GM19193 (cell line): ENCODE data around the gene ARFIP2.

ENCODE experiments used
- POLR2A ChIP-seq: IDR thresholded peaks from 4 replicates; pipeline ENCODE4 v1.6.1; 2011; ENCODE audit not compliant: insufficient read depth, insufficient read length; ENCODE audit errors: extremely low read depth

Gene ARFIP2

DNA sequence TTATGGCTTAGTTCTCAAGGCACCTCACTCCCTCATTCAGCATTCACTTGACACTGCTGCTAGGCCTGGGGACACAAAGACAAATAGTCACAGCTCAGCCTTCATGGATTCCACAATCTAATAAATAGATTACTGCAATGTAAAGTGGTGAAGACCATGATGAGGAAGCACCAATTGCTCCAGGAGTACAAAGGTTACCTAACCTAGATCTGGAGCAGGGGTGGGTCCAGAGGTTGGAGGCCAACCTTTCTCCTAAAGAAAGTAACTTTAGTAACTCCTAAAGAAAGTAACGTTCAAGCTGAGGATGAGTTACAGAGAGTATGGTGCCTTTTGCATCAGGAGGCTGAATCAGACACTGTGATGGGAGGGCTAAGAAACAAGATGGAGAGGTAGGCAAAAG is 11.5 kb downstream of the ARFIP2 start:
- no peak for TF ChIP-seq POLR2A

DNA sequence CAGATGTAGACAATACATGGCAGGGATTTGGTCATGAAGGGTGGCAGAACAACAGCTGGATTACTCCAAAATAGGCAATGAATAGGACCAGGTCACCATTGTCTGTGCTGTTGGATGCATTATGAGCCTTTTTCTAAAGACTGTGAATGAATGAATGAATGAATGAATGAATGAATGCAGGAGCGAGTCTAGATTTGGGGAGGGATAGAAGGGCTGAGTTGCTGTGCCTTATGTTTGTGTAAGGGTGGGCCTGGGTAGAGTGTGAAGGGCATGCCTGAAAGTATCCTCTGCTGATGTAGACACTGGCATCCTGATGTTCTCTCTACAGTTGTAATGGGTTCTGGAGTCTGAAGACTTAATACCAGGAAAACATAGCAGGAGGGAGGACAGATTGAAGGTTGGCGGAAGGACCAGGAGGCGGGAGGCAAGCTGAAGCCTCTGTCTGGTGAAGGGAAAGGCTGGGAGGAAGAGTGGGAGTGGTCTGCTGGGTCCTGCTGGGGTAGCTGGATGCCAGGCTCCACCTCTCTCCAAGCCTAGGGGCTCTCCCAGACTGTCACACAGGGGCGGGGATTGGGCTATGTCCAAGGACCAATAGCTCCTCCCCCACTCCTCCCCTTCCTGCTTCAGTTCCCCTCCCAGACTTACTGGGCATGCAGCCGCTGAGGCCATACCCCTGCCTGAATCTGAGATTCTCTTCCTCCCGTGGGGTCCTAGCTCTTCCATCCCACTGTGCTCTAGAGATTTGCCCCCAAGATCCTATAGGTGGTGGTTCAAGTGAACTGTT is 12.2 kb downstream of the ARFIP2 start:
- TF ChIP-seq POLR2A, result peak; percentile 46

DNA sequence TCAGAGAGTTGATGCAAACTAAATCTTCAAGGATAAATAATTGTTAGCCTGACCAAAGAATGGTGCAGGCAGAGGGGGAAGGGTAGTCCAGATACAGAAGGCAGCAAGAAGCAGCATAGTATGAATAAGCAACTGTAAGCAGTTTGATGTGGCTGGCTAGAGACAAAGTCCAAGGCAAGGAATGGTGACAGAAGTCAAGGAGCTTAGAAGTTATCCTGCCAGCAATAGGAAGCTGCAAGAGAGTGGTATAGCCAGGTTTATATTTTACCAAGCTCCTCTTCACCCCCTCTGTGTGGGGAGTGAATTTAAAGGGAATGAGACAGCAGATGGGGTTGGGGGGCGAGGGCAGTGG is 22.1 kb downstream of the ARFIP2 start:
- TF ChIP-seq POLR2A, result no peak

DNA sequence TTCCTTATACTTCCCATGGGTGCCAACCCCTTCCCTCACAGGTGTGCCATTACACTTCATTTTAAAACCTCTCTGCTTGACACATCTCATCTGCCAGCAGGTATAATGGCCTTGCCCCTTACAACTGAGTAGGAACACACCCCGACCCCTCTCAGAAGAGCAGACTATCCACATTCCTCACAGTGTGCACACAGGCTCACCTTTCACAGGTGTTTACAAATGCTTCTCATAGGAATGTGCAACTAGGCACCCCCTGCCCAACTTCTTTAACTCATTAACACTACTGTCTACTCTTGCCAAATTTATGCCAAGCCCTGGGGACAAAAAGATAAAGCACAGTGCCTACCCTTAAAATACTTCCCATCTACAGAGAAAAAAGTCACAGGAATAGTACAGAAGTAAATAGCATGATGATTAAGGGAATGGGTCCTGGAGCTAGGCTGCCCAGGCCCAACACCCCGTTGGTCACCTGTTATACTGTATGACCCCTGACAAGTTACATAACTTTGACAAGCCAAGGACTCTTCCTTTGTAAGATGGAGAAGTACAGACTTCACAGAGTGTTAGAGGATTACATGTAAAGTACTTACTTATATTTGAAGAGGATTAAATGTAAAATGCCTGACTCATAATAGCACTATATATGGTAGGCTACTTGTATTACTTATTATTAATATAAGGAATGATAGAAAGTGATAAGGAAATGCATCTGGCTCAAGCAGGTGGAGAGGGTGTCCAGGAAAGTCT is 22.6 kb downstream of the ARFIP2 start:
- no peak for TF ChIP-seq POLR2A

DNA sequence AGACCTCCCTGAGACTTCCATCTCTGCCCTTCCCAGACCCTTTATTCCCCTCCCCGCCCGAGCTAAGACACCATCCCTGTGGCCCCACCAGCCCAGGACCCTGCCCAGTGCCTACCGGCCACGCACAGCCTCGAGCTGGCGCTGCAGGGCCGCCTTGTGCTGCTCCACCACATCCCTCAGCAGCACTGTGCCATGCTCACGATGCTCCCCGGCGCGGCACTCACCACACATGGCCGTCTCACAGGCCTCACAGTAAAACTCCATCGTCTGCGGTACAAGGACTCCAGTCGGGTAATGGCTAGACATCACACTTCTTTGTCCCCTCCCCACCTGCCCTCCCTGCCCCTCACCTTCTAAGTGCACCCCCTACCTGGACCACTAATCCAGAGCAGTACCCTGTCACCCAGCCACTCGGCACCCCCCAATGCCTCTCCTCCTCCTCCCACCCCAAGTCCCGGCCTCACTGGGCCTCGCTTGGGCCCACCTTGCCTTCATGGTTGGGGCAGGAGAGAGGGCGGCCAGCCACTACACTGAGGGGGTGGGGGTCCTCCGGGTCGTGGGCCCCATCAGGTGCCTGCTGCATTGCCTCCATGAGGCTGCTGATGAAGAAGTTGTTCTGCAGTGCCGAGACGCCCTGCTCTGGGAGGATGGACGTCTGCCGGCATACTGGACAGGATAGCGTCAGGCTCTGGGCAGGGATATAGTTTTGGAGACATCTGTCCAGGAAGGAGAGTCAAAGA is 23.4 kb downstream of the ARFIP2 start:
- TF ChIP-seq POLR2A, result no peak

DNA sequence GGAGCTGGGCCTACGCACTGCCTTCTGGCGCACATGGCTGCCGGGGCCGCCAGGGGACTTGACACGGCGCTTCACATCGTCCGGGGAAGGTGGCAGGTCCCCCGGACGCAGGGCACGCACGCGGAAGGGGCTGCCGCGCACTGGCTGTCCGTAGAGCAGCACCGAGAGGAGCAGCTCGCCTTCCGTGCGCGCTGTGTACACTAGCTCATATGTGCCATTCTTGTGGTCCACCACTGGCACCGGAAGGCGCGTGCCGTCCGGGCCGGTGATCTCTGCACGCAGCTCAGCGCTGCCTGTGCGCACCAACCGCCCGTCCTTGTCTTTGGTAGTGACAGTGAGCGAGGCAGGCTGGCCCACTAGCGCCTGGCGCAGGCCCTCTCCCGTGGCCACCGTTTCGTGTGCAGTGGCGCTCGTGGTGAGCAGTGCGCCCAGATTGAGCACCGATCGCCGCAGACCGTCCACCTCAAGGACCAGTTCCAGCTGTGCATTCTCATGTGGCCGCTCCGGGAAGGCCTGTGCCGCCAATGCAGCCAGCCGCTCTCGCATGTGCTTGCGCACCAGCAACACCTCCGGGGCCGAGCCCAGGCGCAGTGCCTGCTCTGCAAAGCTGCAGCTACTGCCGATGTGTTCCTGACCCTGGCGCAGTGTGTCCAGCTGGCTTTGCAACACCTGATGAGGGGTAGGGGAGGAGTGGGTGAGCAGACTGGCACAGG is 24.6 kb downstream of the ARFIP2 start:
- TF ChIP-seq POLR2A, result no peak

DNA sequence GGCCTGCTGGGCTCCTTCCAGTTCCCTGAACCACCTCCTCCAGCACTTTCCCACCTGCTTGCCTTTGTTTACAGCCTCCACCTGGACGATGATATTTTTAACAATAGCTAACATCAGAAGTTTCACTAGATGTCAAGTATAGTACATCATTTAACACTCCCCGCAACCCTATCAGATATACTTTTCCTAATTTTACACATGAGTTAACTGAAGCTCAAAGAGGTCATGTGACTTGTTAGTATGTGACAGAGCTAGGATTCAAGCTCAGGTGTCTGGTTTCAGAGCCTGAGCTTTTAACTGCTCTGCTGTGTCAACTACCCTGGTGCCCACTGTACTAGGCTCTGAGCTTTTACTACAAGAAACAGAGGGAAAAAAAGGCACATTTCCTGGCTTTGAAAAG is 26.1 kb downstream of the ARFIP2 start:
- no peak for TF ChIP-seq POLR2A

DNA sequence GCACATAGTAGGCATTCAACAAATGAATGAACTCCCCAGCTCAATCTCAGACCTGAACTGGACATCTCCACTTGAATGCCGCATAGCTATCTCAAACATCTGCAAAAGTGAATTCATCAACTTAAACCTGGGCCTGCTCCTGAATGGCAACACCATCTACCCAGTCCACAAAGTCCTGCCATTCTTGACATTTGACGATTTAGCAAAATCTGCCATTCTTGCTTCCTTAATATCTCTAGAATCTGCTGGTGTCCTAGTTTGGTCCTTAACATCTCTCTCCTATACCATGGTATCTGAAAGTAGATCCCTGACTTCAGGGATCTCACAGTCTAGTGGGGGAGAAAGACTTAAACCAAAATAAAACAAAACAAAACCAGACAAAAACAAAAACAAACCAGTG is 28.0 kb downstream of the ARFIP2 start:
- no peak for TF ChIP-seq POLR2A

DNA sequence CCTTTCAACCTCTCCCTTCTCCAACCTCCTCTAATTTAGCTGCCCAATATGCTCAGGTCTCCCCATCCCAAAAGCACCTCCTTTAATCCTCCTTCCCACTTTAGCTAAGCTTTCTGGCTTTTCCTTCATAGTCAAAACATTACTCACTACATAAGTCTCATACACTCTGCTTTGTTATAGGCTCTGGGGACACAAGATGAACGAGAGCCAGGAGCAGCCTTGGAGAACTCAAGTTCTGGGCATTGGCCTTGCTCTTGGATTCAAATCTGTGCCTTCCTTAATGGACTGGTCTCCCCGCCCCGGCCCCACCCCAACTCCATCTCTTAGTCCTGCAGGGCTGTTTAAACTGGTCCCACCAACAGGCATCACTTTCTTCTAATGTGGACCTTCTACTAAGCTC is 28.9 kb downstream of the ARFIP2 start:
- TF ChIP-seq POLR2A, result no peak

DNA sequence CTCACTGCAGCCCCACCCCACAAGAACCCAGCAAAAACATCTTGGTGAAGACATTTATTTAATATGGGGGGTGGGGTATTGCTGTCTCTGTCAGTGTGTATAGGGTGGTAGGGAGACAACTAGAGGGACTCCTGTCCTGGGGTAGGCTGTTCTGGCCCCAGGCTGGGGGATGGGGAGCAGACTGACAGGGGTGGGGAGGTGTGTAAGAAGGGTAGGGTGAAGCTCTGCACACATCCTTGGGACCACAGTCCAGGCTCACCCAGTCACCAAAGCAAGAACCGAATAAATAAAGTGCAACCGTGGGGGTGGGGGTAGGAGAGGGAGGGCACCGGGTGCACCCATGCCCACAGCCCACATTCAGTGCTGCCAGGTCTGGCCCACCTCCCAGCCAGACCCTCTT is 32.6 kb downstream of the ARFIP2 start:
- no peak for TF ChIP-seq POLR2A

DNA sequence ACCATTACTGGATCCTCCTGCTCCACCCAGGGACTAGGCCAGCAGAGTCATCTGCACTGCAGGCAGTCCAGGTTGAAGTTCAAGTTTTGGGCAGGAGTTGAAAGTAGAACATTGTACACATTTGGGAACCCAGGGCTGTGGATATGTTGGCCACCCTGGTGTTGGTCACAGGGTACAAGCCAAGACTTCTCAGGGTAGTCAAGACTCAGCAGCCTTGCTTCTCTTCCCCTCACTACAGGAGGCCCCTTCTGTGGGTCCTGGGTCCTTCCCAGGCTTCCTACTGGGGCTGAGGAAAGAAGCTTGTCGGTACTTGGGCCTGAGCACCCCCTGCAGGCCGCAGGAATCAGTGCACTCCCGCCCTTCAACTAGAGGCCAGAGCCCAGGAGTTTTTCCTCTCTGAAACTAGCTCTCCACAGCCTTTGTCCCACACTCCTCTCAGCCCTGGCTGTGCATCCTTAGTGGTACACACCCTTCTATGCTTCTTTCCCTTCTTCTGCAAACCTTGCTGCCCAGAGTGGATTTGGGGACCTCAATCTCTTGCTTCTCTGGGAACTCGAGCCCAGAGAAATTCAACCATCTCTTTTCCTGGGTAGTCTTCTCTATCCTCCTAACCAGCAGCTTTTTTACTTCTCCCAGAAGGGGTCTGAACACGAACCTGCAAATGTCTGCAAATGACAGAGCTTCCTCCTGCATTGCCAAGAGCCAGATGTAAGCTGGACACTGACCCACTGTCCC is 37.7 kb downstream of the ARFIP2 start:
- no peak for TF ChIP-seq POLR2A

DNA sequence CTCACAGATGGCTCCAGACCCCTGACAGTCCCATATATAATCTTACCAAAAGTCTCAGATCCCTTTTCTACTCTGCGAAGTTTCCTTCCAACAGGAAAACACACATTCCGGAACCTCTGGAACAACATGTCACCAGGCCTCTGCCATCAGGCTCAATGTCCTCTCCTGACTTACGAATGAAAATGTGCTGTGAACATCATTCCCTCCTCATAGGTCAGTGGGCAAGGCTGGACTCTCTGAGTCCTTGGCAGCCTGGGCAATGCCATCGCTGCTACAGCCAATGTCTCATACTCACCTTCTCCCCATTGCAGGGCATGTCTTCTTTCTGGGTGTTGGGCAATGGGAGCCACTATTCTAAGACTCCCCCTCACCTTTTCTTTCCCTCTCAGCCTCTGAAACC is 38.7 kb downstream of the ARFIP2 start:
- TF ChIP-seq POLR2A, result no peak

DNA sequence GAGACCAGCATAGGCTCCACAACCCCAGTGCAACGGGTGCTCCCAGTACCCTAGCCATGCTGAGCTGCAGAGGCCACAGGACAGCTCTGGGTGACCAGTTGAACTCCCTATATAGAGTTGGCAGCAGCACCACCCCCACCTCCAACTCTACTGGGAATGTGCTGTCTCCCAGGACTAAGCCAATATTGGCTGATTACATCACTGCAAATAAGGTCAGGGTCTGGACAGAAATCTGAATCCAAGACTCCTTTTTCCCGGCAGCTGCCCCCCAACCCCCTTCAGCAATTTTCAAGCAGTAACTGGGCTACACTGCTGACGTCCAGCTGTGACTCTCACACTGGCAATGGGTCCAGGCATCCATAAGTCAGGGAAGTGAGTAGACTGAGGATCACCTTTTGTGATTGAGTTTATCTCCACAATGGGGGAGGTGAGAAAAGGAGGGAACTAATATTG is 40.2 kb downstream of the ARFIP2 start, which contains the start of gene HPX:
TSS of gene HPX (minus strand) at position 82 of the 453 bp plus-strand sequence. CDS start at position 58, 24 bp downstream.
- TF ChIP-seq POLR2A, result no peak

DNA sequence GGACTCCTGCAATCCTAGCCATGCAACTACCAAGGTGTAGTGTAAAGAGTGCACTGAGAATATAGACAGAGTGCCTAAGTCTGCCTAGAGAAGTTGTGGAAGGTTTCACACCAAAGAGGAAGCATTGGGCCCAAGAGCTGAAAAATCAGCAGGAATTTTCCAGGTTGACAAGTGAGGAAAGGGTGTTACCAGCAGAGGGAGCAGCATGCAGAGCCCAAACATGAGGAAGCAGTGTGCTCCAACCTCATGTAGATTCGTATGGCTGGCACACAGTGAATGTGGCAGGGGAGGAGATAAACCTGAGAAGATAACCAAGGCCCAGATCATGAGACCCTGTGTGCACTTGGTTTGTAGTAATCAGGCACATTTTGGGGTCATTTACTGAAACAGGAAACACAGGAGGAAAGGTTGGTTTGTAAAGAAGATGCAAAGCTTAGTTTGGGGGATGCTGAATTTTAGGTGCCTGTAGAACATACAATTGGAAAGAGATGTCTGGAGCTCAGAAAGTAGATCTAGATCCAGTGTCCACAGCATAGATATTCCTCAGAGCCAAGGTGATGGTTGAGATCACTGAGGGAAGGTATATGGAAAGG is 42.1 kb downstream of the ARFIP2 start:
- no peak for TF ChIP-seq POLR2A
